Cardiac muscle cell (in vitro differentiated cells and primary cell): ENCODE data around the gene EVI2B. TPM values are rescaled to one million over a fixed set of nuclear protein-coding genes. Genes with fewer than 3 reads are reported as not detected.
"Not testable (repeated sequence)": the region's sequence is repeated elsewhere in the genome, so short reads cannot be mapped to it uniquely, and the experiment has no call there.

ENCODE experiments used
- DNase-seq, 2 donors: peaks; one replicate each; pipeline versions ENCODE4 v3.0.0 to v3.0.0-alpha.2; 2010 to 2017; ENCODE audit warnings: low read depth in 1 of 2, low spot score in 1 of 2
- H3K27ac ChIP-seq: fragments of 200-600 bp; sonication (generic); 2 replicates; pipeline ENCODE4 v1.5.1; 2016
- H3K27me3 ChIP-seq: fragments of 200-600 bp; sonication (generic); 2 replicates; pipeline ENCODE4 v1.6.0; 2016; ENCODE audit warnings: control low read depth
- H3K36me3 ChIP-seq: fragments of 200-600 bp; sonication (generic); 2 replicates; pipeline ENCODE4 v1.5.1; 2016; ENCODE audit warnings: control low read depth
- H3K4me1 ChIP-seq: fragments of 200-600 bp; sonication (generic); 2 replicates; pipeline ENCODE4 v1.8.1; 2017; ENCODE audit warnings: low read depth, mild to moderate bottlenecking, mixed run types
- H3K4me3 ChIP-seq: fragments of 200-600 bp; sonication (generic); 2 replicates; pipeline ENCODE4 v1.5.1; 2016; ENCODE audit warnings: mild to moderate bottlenecking
- H3K9me3 ChIP-seq: fragments of 200-600 bp; sonication (generic); 2 replicates; pipeline ENCODE4 v1.5.1; 2017; ENCODE audit warnings: low read depth, mild to moderate bottlenecking, control low read depth
- CTCF ChIP-seq: IDR thresholded peaks from 2 replicates; pipeline ENCODE4 v1.5.1; 2012; ENCODE audit warnings: low read depth, mild to moderate bottlenecking, low read length
- polyA plus RNA-seq: library from polyadenylated mRNA; unstranded; fragments of >200 nt; fragmentation: Nextera tagmentation; extraction: Ambion mirVana; gene quantifications from 2 replicates; pipeline ENCODE4 v1.2.1, GENCODE V29; 2016
- total RNA-seq: library from RNA; depleted of rRNA; stranded (reverse); fragments of >200 nt; gene quantifications from 2 replicates; pipeline ENCODE4 v1.2.3, GENCODE V29; 2016

The EVI2B gene
- total and polyA plus RNA-seq, 2 experiments from 2014 or later = 0.42 TPM; not detected in 1

- H3K4me3 ChIP-seq = no peak overlapping the region
- TF ChIP-seq CTCF = no peak
- H3K9me3 ChIP-seq = no peaks in the 10 kb centered on the region
- peaks cover 31% of the 10 kb centered on the region for H3K36me3 ChIP-seq
- peak overlapping the region; percentile 84 for H3K27ac ChIP-seq
- peak; percentile 59 to 97 for DNase-seq
- no peaks in the 10 kb centered on the region for H3K4me1 ChIP-seq
- H3K27me3 ChIP-seq = no peaks in the 10 kb centered on the region
Measured at GRCh38 chr17:31269578-31269983, 44.3 kb downstream of the EVI2B start.

GRCh38 chr17:31269036-31269577 is 44.7 kb downstream of the EVI2B start:
- H3K36me3 ChIP-seq = peaks cover 31% of the 10 kb centered on the region
- no peaks in the 10 kb centered on the region for H3K9me3 ChIP-seq
- H3K27ac ChIP-seq = peak overlapping the region; percentile 84

GRCh38 chr17:31266042-31266441 is 47.8 kb downstream of the EVI2B start:
- no peaks in the 10 kb centered on the region for H3K4me1 ChIP-seq
- no peak overlapping the region for H3K4me3 ChIP-seq
- H3K9me3 ChIP-seq = no peaks in the 10 kb centered on the region
- H3K36me3 ChIP-seq = peaks cover 32% of the 10 kb centered on the region
- peak; percentile 24 for TF ChIP-seq CTCF
- H3K27ac ChIP-seq = no peak overlapping the region
- no peak for DNase-seq
- no peaks in the 10 kb centered on the region for H3K27me3 ChIP-seq

More at GRCh38 chr17:31269036-31269577, 44.7 kb downstream of the EVI2B start:
- no peak for TF ChIP-seq CTCF
- H3K27me3 ChIP-seq = no peaks in the 10 kb centered on the region
- no peaks in the 10 kb centered on the region for H3K4me1 ChIP-seq
- DNase-seq = peak in 1 of 2 donors; percentile 28
- no peak overlapping the region for H3K4me3 ChIP-seq

GRCh38 chr17:31262923-31263322 is 50.9 kb downstream of the EVI2B start:
- DNase-seq, H3K4me1 ChIP-seq, H3K4me3 ChIP-seq, H3K27me3 ChIP-seq, H3K27ac ChIP-seq, H3K9me3 ChIP-seq: not testable (repeated sequence)
- H3K36me3 ChIP-seq = peaks cover 38% of the 10 kb centered on the region

- no peak for TF ChIP-seq CTCF
- H3K36me3 ChIP-seq = peaks cover 36% of the 10 kb centered on the region
Measured at GRCh38 chr17:31261601-31262000, 52.3 kb downstream of the EVI2B start.

GRCh38 chr17:31260151-31260550 is 53.7 kb downstream of the EVI2B start:
- Histone ChIP-seq H3K9me3 (no peaks in the 10 kb centered on the region), H3K27me3 (no peaks in the 10 kb centered on the region), H3K4me3 (no peak overlapping the region), H3K27ac (no peak overlapping the region), H3K36me3 (peaks cover 24% of the 10 kb centered on the region), H3K4me1 (no peaks in the 10 kb centered on the region)
- no peak for DNase-seq
- TF ChIP-seq CTCF = no peak

More at GRCh38 chr17:31261601-31262000, 52.3 kb downstream of the EVI2B start:
- Histone ChIP-seq H3K4me1 (no peaks in the 10 kb centered on the region), H3K27ac (peak overlapping the region; percentile 1), H3K27me3 (no peaks in the 10 kb centered on the region), H3K9me3 (no peaks in the 10 kb centered on the region), H3K4me3 (no peak overlapping the region)
- no peak for DNase-seq
